NCI-H2196 treated with DMSO at 0.1 percent for 48 hours (cell line): ENCODE results near the gene HECTD4.
A peak's percentile ranks its signal among the peaks of the same experiment; 100 is the strongest.

Source experiments
- DNase-seq: peaks from one replicate; lab custom pipeline; 2025; ENCODE audit not compliant: unreplicated experiment; lab: John Stamatoyannopoulos, UW

Gene HECTD4

GRCh38 chr12:112219195-112219594 is 163.0 kb downstream of the HECTD4 start:
- DNase-seq: no peak

GRCh38 chr12:112218150-112218549 is 164.1 kb downstream of the HECTD4 start:
- DNase-seq: no peak

GRCh38 chr12:112217647-112218046 is 164.6 kb downstream of the HECTD4 start:
- DNase-seq: no peak

GRCh38 chr12:112216223-112216622 is 166.0 kb downstream of the HECTD4 start:
- no peak for DNase-seq

- DNase-seq: no peak
These were observed 168.2 kb downstream of the HECTD4 start for GRCh38 chr12:112214064-112214463.

GRCh38 chr12:112208301-112208910 is 173.8 kb downstream of the HECTD4 start:
- no peak for DNase-seq

- no peak for DNase-seq
These were observed 174.8 kb downstream of the HECTD4 start for GRCh38 chr12:112207397-112207924.

- no peak for DNase-seq
These were observed 175.3 kb downstream of the HECTD4 start for GRCh38 chr12:112206944-112207343.

- DNase-seq: no peak
These were observed 183.1 kb downstream of the HECTD4 start for GRCh38 chr12:112199136-112199535.

- peak; percentile 50 for DNase-seq
These were observed 184.0 kb downstream of the HECTD4 start for GRCh38 chr12:112198120-112198733.

GRCh38 chr12:112196196-112196875 is 185.9 kb downstream of the HECTD4 start:
- DNase-seq: no peak

GRCh38 chr12:112194601-112195247 is 187.5 kb downstream of the HECTD4 start:
- no peak for DNase-seq

- no peak for DNase-seq
These were observed 189.8 kb downstream of the HECTD4 start for GRCh38 chr12:112192475-112192874.

GRCh38 chr12:112191840-112192321 is 190.3 kb downstream of the HECTD4 start:
- no peak for DNase-seq

GRCh38 chr12:112191201-112191600 is 191.0 kb downstream of the HECTD4 start:
- no peak for DNase-seq

GRCh38 chr12:112190231-112191025 is 191.8 kb downstream of the HECTD4 start:
- DNase-seq: peak; percentile 57

- no peak for DNase-seq
These were observed 194.0 kb downstream of the HECTD4 start for GRCh38 chr12:112188130-112188830.

GRCh38 chr12:112185093-112185923 is 196.9 kb downstream of the HECTD4 start:
- DNase-seq: no peak
